Measurements from ENCODE around the gene TMEM9.

The TMEM9 gene

GRCh38 chr1:201154389-201155165 lies at the start of gene TMEM9:
Gene TMEM9, minus strand, starts transcription at chr1:201154474. Its CDS starts 551 bp downstream, at chr1:201153923.
- DNase-seq, result peak; percentile 63 to 99 (median 93)

- DNase-seq, result no peak
Measured at GRCh38 chr1:201198598-201198997, 44.3 kb upstream of the TMEM9 start.

- DNase-seq, result no peak
Measured at GRCh38 chr1:201194046-201194445, 39.8 kb upstream of the TMEM9 start.

GRCh38 chr1:201192261-201192788 lies 38.1 kb upstream of the TMEM9 start:
- DNase-seq, result peak in 4 of 56 donors; percentile 5 to 12 (median 12)

GRCh38 chr1:201191653-201192260 lies 37.5 kb upstream of the TMEM9 start:
- peak in 8 of 56 donors; percentile 3 to 47 (median 14) for DNase-seq

- no peak for DNase-seq
Measured at GRCh38 chr1:201190624-201191051, 36.4 kb upstream of the TMEM9 start, which contains the start of gene IGFN1. Gene IGFN1, plus strand, starts transcription at chr1:201190824. Its CDS starts 2,470 bp downstream, at chr1:201193294.

GRCh38 chr1:201190005-201190404 lies 35.7 kb upstream of the TMEM9 start:
- no peak for DNase-seq

- DNase-seq, result no peak
Measured at GRCh38 chr1:201189085-201189484, 34.8 kb upstream of the TMEM9 start.

- DNase-seq, result no peak
Measured at GRCh38 chr1:201186192-201186591, 31.9 kb upstream of the TMEM9 start.

GRCh38 chr1:201185527-201186128 lies 31.4 kb upstream of the TMEM9 start:
- DNase-seq, result no peak

GRCh38 chr1:201185123-201185453 lies 30.8 kb upstream of the TMEM9 start:
- peak in 1 of 56 donors; percentile 19 for DNase-seq

GRCh38 chr1:201184307-201185122 lies 30.2 kb upstream of the TMEM9 start:
- peak in 12 of 56 donors; percentile 3 to 26 (median 8) for DNase-seq

- DNase-seq, result no peak
Measured at GRCh38 chr1:201183753-201184152, 29.5 kb upstream of the TMEM9 start.

GRCh38 chr1:201183209-201183608 lies 28.9 kb upstream of the TMEM9 start:
- DNase-seq, result no peak

GRCh38 chr1:201181726-201182125 lies 27.5 kb upstream of the TMEM9 start:
- no peak for DNase-seq

GRCh38 chr1:201181323-201181722 lies 27.0 kb upstream of the TMEM9 start:
- DNase-seq, result no peak

- DNase-seq, result no peak
Measured at GRCh38 chr1:201180901-201181300, 26.6 kb upstream of the TMEM9 start.

GRCh38 chr1:201180141-201180540 lies 25.9 kb upstream of the TMEM9 start:
- DNase-seq, result no peak

GRCh38 chr1:201178718-201179117 lies 24.4 kb upstream of the TMEM9 start:
- no peak for DNase-seq

- DNase-seq, result no peak
Measured at GRCh38 chr1:201176940-201177339, 22.7 kb upstream of the TMEM9 start.

- no peak for DNase-seq
Measured at GRCh38 chr1:201175820-201176500, 21.7 kb upstream of the TMEM9 start.
